ENCODE data around the gene L2HGDH. TPM values are rescaled to one million over a fixed set of nuclear protein-coding genes. Genes with fewer than 3 reads are reported as not detected.

The L2HGDH gene
- polyA plus RNA-seq, 1 donor (not counting 4 experiments of a cell fraction or from before 2014, with no cell fraction given): 7.9 TPM

DNA sequence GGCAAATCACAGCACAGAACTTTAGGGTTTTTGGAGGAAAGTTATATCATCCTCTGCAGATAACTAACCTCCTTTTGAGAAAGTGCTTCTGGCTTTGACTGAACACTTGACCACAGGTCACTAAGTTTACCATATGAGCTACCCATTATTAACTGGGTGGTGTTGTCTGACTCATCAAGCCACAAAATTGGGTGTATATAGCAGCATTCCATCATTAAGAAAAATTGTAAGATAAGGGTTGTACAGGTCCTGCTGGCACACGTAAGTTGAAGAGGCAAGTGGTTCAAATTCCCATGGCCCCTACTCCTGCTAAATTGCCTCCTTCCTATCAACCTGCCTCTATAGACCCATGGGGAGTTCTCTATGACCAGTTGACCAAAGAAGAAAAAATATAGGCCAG is 39.5 kb downstream of the L2HGDH start:
- H3K27me3 ChIP-seq (ENCODE audit: control insufficient read depth, extremely low read depth, insufficient read depth, low read length): no peaks in the 10 kb centered on the region
- no peaks in the 10 kb centered on the region for H3K36me3 ChIP-seq (ENCODE audit: control insufficient read depth in 2 of 2, extremely low read depth in 1 of 2, insufficient read depth in 2 of 2, low read length in 2 of 2)
- no peak for TF ChIP-seq EZH2 (IDR thresholded peaks at IDR 0.05; ENCODE audit: low read length)
- TF ChIP-seq, protein P1, sequence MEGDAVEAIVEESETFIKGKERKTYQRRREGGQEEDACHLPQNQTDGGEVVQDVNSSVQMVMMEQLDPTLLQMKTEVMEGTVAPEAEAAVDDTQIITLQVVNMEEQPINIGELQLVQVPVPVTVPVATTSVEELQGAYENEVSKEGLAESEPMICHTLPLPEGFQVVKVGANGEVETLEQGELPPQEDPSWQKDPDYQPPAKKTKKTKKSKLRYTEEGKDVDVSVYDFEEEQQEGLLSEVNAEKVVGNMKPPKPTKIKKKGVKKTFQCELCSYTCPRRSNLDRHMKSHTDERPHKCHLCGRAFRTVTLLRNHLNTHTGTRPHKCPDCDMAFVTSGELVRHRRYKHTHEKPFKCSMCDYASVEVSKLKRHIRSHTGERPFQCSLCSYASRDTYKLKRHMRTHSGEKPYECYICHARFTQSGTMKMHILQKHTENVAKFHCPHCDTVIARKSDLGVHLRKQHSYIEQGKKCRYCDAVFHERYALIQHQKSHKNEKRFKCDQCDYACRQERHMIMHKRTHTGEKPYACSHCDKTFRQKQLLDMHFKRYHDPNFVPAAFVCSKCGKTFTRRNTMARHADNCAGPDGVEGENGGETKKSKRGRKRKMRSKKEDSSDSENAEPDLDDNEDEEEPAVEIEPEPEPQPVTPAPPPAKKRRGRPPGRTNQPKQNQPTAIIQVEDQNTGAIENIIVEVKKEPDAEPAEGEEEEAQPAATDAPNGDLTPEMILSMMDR (optimal IDR thresholded peaks at IDR 0.05 in 1 of 3, IDR thresholded peaks at IDR 0.05 in 1 of 3, conservative IDR thresholded peaks at IDR 0.05 in 1 of 3; ENCODE audit: extremely low read depth in 1 of 3, insufficient read depth in 2 of 3, low read length in 3 of 3): no peak
- H3K9ac ChIP-seq (ENCODE audit: control insufficient read depth, extremely low read depth, insufficient read depth, low read length): no peak overlapping the region
- no peak overlapping the region for H3K4me3 ChIP-seq (ENCODE audit: control insufficient read depth in 2 of 3, extremely low read depth in 1 of 3, insufficient read depth in 2 of 3, low read depth in 1 of 3, low read length in 3 of 3)
- dilution Hi-C loops (cut with MboI; ENCODE audit: extremely low pct_ligation_motif_present, low sequenced_read_pairs): no loop called here
- H2AFZ ChIP-seq (ENCODE audit: control insufficient read depth, low read length): no peak overlapping the region
- no peak overlapping the region for H3K27ac ChIP-seq (ENCODE audit: control insufficient read depth, insufficient read depth, low read length)
- peak; percentile 9 for DNase-seq (ENCODE audit: low read depth, low spot score)
- no peaks in the 10 kb centered on the region for H4K20me1 ChIP-seq (ENCODE audit: control insufficient read depth, extremely low read depth, insufficient read depth, low read length)
- peaks cover 10% of the 10 kb centered on the region for H3K4me1 ChIP-seq (ENCODE audit: control insufficient read depth, extremely low read depth, insufficient read depth, low read length)
- no peak overlapping the region for H3K4me2 ChIP-seq (ENCODE audit: control insufficient read depth, extremely low read depth, insufficient read depth, low read depth, low read length)
- no peaks in the 10 kb centered on the region for H3K9me1 ChIP-seq (ENCODE audit: control insufficient read depth, extremely low read depth, insufficient read depth, low read length)
- no peaks in the 10 kb centered on the region for H3K9me3 ChIP-seq (ENCODE audit: control insufficient read depth, low read depth, low read length)
- no peak for FAIRE-seq
- no peaks in the 10 kb centered on the region for H3K79me2 ChIP-seq (ENCODE audit: control insufficient read depth, insufficient read depth, low read length)

DNA sequence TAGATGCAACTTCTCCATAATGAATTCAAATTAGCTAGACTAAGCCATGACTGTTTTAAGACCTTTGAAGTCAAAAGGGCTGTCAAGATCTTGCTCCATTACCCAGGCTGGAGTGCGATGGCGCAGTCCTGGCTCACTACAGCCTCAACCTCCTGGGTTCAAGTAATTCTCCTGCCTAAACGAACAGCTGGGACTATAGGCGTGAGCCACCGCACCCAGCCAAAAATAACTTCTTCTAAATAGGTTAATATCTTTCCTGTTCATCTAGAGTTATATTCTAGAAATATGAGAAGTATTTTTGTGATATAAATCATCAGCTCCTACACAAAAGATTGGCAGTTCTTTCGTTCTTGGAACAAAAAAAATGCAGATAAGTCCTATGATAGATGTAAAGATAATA is 41.1 kb downstream of the L2HGDH start:
- Histone ChIP-seq H3K9me1 (ENCODE audit: control insufficient read depth, extremely low read depth, insufficient read depth, low read length) (no peaks in the 10 kb centered on the region), H3K79me2 (ENCODE audit: control insufficient read depth, insufficient read depth, low read length) (no peaks in the 10 kb centered on the region), H3K27ac (ENCODE audit: control insufficient read depth, insufficient read depth, low read length) (no peak overlapping the region), H4K20me1 (ENCODE audit: control insufficient read depth, extremely low read depth, insufficient read depth, low read length) (no peaks in the 10 kb centered on the region), H3K9me3 (ENCODE audit: control insufficient read depth, low read depth, low read length) (no peaks in the 10 kb centered on the region), H2AFZ (ENCODE audit: control insufficient read depth, low read length) (no peak overlapping the region), H3K4me3 (ENCODE audit: control insufficient read depth in 2 of 3, extremely low read depth in 1 of 3, insufficient read depth in 2 of 3, low read depth in 1 of 3, low read length in 3 of 3) (no peak overlapping the region), H3K4me2 (ENCODE audit: control insufficient read depth, extremely low read depth, insufficient read depth, low read depth, low read length) (no peak overlapping the region), H3K27me3 (ENCODE audit: control insufficient read depth, extremely low read depth, insufficient read depth, low read length) (no peaks in the 10 kb centered on the region), H3K36me3 (ENCODE audit: control insufficient read depth in 2 of 2, extremely low read depth in 1 of 2, insufficient read depth in 2 of 2, low read length in 2 of 2) (no peaks in the 10 kb centered on the region), H3K9ac (ENCODE audit: control insufficient read depth, extremely low read depth, insufficient read depth, low read length) (no peak overlapping the region), H3K4me1 (ENCODE audit: control insufficient read depth, extremely low read depth, insufficient read depth, low read length) (peaks cover 10% of the 10 kb centered on the region)
- FAIRE-seq: no peak
- no peak for DNase-seq (ENCODE audit: low read depth, low spot score)
- TF ChIP-seq, protein P1 (optimal IDR thresholded peaks at IDR 0.05 in 1 of 3, IDR thresholded peaks at IDR 0.05 in 1 of 3, conservative IDR thresholded peaks at IDR 0.05 in 1 of 3; ENCODE audit: extremely low read depth in 1 of 3, insufficient read depth in 2 of 3, low read length in 3 of 3): no peak
- TF ChIP-seq EZH2 (IDR thresholded peaks at IDR 0.05; ENCODE audit: low read length): no peak
- dilution Hi-C loops (cut with MboI; ENCODE audit: extremely low pct_ligation_motif_present, low sequenced_read_pairs): no loop called here

Data from keratinocyte (primary cell).